Endothelial cell of hepatic sinusoid (primary cell): ENCODE results near the gene ARMC9.

Experiments
- in situ Hi-C: cut with HindIII; loops from 2 replicates; pipeline ENCODE4 v1.10.0; 2017; ENCODE audit warnings: low sequenced_read_pairs

The ARMC9 gene

GRCh38 chr2:231200805-231201474 is 2.5 kb downstream of the ARMC9 start:
- in situ Hi-C loops = no loop called here

GRCh38 chr2:231201475-231201814 is 3.0 kb downstream of the ARMC9 start:
- in situ Hi-C loops = no loop called here

GRCh38 chr2:231203087-231203486 is 4.7 kb downstream of the ARMC9 start:
- in situ Hi-C loops = no loop called here

- in situ Hi-C loops = no loop called here
Observed at GRCh38 chr2:231204146-231204545, 5.7 kb downstream of the ARMC9 start.

GRCh38 chr2:231204581-231204980 is 6.2 kb downstream of the ARMC9 start:
- in situ Hi-C loops = no loop called here

GRCh38 chr2:231207734-231208133 is 9.3 kb downstream of the ARMC9 start:
- in situ Hi-C loops = no loop called here

GRCh38 chr2:231210782-231211181 is 12.4 kb downstream of the ARMC9 start:
- in situ Hi-C loops = no loop called here

GRCh38 chr2:231211486-231211885 is 13.1 kb downstream of the ARMC9 start:
- in situ Hi-C loops = no loop called here

- in situ Hi-C loops = no loop called here
Observed at GRCh38 chr2:231212329-231212845, 14.0 kb downstream of the ARMC9 start.

GRCh38 chr2:231213931-231214642 is 15.7 kb downstream of the ARMC9 start:
- in situ Hi-C loops = no loop called here

- in situ Hi-C loops = no loop called here
Observed at GRCh38 chr2:231218366-231218765, 19.9 kb downstream of the ARMC9 start.

GRCh38 chr2:231219289-231219688 is 20.9 kb downstream of the ARMC9 start:
- in situ Hi-C loops = no loop called here

- in situ Hi-C loops = no loop called here
Observed at GRCh38 chr2:231221761-231222160, 23.3 kb downstream of the ARMC9 start.

- in situ Hi-C loops = no loop called here
Observed at GRCh38 chr2:231222318-231223000, 24.0 kb downstream of the ARMC9 start.

GRCh38 chr2:231223001-231223375 is 24.6 kb downstream of the ARMC9 start:
- in situ Hi-C loops = no loop called here

- in situ Hi-C loops = no loop called here
Observed at GRCh38 chr2:231223458-231223976, 25.1 kb downstream of the ARMC9 start.

- in situ Hi-C loops = loop anchor here (5.0 to 25.0 kb wide), 2 partner anchors 35 to 185 kb away; no protein-coding TSS in a partner anchor
Observed at GRCh38 chr2:231227310-231228162, 29.1 kb downstream of the ARMC9 start.

- in situ Hi-C loops = loop anchor here (5.0 to 25.0 kb wide), 2 partner anchors 36 to 184 kb away; no protein-coding TSS in a partner anchor
Observed at GRCh38 chr2:231228223-231228622, 29.8 kb downstream of the ARMC9 start.

GRCh38 chr2:231228974-231229529 is 30.6 kb downstream of the ARMC9 start:
- in situ Hi-C loops = loop anchor here (5.0 to 25.0 kb wide), 2 partner anchors 37 to 183 kb away; no protein-coding TSS in a partner anchor

GRCh38 chr2:231235217-231235616 is 36.8 kb downstream of the ARMC9 start:
- in situ Hi-C loops = loop anchor here (25.0 kb wide), 1 partner anchor 177 kb away; no protein-coding TSS in a partner anchor
